PC-3 (cell line): ENCODE measurements around the gene VTCN1. TPM values are rescaled to one million over a fixed set of nuclear protein-coding genes. Genes with fewer than 3 reads are reported as not detected.

Experiments
- ATAC-seq: fragments of 200-7000 bp; cut with Tn5 transposase; 2 replicates; pipeline ENCODE4 v1.9.1; 2020; ENCODE audit warnings: mild to moderate bottlenecking, moderate library complexity
- BruUV-seq: library from RNA; stranded (reverse); fragments of 400-500 nt; replicated peaks from 2 replicates; lab custom pipeline; 2021; lab: Mats Ljungman, UMichigan
- CTCF ChIA-PET: fragments of 300-600 bp; sonication (Branson Sonifier 250); formaldehyde crosslinking; loops from one replicate; lab custom pipeline; 2022; ENCODE audit warnings: antibody characterized with exemption; lab: Charles Lee
- POLR2A ChIA-PET: fragments of 300-600 bp; sonication (Branson Sonifier 250); formaldehyde crosslinking; loops from one replicate; lab custom pipeline; 2022; ENCODE audit warnings: antibody characterized with exemption; ENCODE audit not compliant: unreplicated experiment; lab: Charles Lee
- DNase-seq: peaks from one replicate; pipeline ENCODE4 v3.0.0-alpha.2; 2015
- H2AFZ ChIP-seq: fragments of 300-600 bp; sonication (generic); 2 replicates; pipeline ENCODE4 v1.6.0; 2016; ENCODE audit warnings: antibody characterized with exemption, low read length
- H3F3A ChIP-seq: fragments of 300-600 bp; sonication (generic); one replicate; pipeline ENCODE4 v1.6.0; 2017; ENCODE audit warnings: antibody characterized with exemption, low read length, control low read depth, mild to moderate bottlenecking; ENCODE audit not compliant: unreplicated experiment
- H3K27ac ChIP-seq: fragments of 300-600 bp; sonication (generic); 2 replicates; pipeline ENCODE4 v1.5.1; 2016; ENCODE audit warnings: mild to moderate bottlenecking, low read length
- H3K27me3 ChIP-seq: fragments of 300-600 bp; sonication (generic); 2 replicates; pipeline ENCODE4 v1.6.1; 2016; ENCODE audit warnings: low read length, mixed read lengths
- H3K36me3 ChIP-seq: fragments of 300-600 bp; sonication (generic); 2 replicates; pipeline ENCODE4 v1.6.1; 2016; ENCODE audit warnings: low read depth, mixed run types, low read length, mixed read lengths
- H3K4me1 ChIP-seq: fragments of 300-600 bp; sonication (generic); 2 replicates; pipeline ENCODE4 v1.5.1; 2016; ENCODE audit warnings: low read length; ENCODE audit not compliant: insufficient read depth
- H3K4me2 ChIP-seq: fragments of 300-600 bp; sonication (generic); 2 replicates; pipeline ENCODE4 v1.6.0; 2016; ENCODE audit warnings: low read length
- H3K4me3 ChIP-seq: fragments of 300-600 bp; sonication (generic); 2 replicates; pipeline ENCODE4 v1.5.1; 2016; ENCODE audit warnings: mild to moderate bottlenecking, low read length, mixed read lengths
- H3K79me2 ChIP-seq: fragments of 300-600 bp; sonication (generic); 2 replicates; pipeline ENCODE4 v1.6.1; 2017; ENCODE audit warnings: low read length, mixed read lengths
- H3K9ac ChIP-seq: fragments of 300-600 bp; sonication (generic); 2 replicates; pipeline ENCODE4 v1.6.0; 2016; ENCODE audit warnings: mild to moderate bottlenecking, low read length
- H3K9me2 ChIP-seq: fragments of 300-600 bp; sonication (generic); replicated peaks from 2 replicates; pipeline ENCODE4 v1.6.1; 2016; ENCODE audit warnings: mixed run types, low read length, mixed read lengths
- H3K9me3 ChIP-seq: fragments of 300-600 bp; sonication (generic); 2 replicates; pipeline ENCODE4 v1.6.1; 2016; ENCODE audit warnings: low read length, mixed read lengths
- H4K20me1 ChIP-seq: fragments of 300-600 bp; sonication (generic); 2 replicates; pipeline ENCODE4 v1.6.1; 2016; ENCODE audit warnings: low read length, mixed read lengths
- CTCF ChIP-seq: fragments of 300-600 bp; sonication (generic); conservative IDR thresholded peaks from 2 replicates; pipeline ENCODE4 v1.5.1; 2017; ENCODE audit warnings: antibody characterized with exemption, low read depth, mild to moderate bottlenecking, low read length
- EZH2 ChIP-seq: fragments of 300-600 bp; sonication (generic); IDR thresholded peaks from one replicate; pipeline ENCODE4 v1.6.1; 2017; ENCODE audit warnings: antibody characterized with exemption, mild to moderate bottlenecking, low read length; ENCODE audit not compliant: unreplicated experiment
- EZH2phosphoT487 ChIP-seq: fragments of 300-600 bp; sonication (generic); IDR thresholded peaks from 2 replicates; pipeline ENCODE4 v1.6.1; 2018; ENCODE audit warnings: mild to moderate bottlenecking, antibody characterized with exemption, low read length, borderline replicate concordance
- intact Hi-C: fragments of 100-400 bp; cut with micrococcal nuclease; formaldehyde crosslinking; loops from 2 replicates; pipeline ENCODE4 v1.9.0; 2023
- total RNA-seq: library from RNA; depleted of rRNA; stranded (reverse); fragments of >200 nt; gene quantifications from 2 replicates; pipeline ENCODE4 v1.2.3, GENCODE V29; 2014

VTCN1 gene
- total RNA-seq, 1 experiment from 2014 or later, result not detected

- ChIA-PET POLR2A (no interaction called here), CTCF (interaction anchor here (0.9 kb wide), 1 partner anchor 15 kb away, joined by 3 read pairs; no protein-coding TSS in a partner anchor)
- Histone ChIP-seq H3K4me1 (peaks cover 40% of the 10 kb centered on the region), H3K9ac (no peak overlapping the region), H3K36me3 (no peaks in the 10 kb centered on the region), H3K9me3 (no peaks in the 10 kb centered on the region), H3K27me3 (no peaks in the 10 kb centered on the region), H3K4me3 (no peak overlapping the region), H3K27ac (peak overlapping the region; percentile 27; the same call in 1 of the 2 replicates), H4K20me1 (no peaks in the 10 kb centered on the region), H3F3A (peaks cover 12% of the 10 kb centered on the region), H2AFZ (peak overlapping the region; percentile 16; the same call in 1 of the 2 replicates), H3K9me2 (no peaks in the 10 kb centered on the region), H3K79me2 (no peaks in the 10 kb centered on the region), H3K4me2 (0 out of 2 replicates have a peak overlapping the region, but pooled peaks have one; percentile 20)
- no peak for ATAC-seq
- peak; percentile 20 for DNase-seq
- intact Hi-C loops, result no loop called here
- no TSS peak for BruUV-seq
- TF ChIP-seq CTCF (no peak), EZH2 (no peak), EZH2phosphoT487 (no peak)
These were observed 66.9 kb downstream of the VTCN1 start for GRCh38 chr1:117143871-117144270.

- ChIA-PET POLR2A (no interaction called here), CTCF (no interaction called here)
- no peaks in the 10 kb centered on the region for H3K9me2 ChIP-seq
These were observed 67.6 kb downstream of the VTCN1 start for GRCh38 chr1:117143172-117143571.

More at GRCh38 chr1:117143172-117143571, 67.6 kb downstream of the VTCN1 start:
- intact Hi-C loops, result no loop called here
- BruUV-seq, result no TSS peak
- no peaks in the 10 kb centered on the region for H3K36me3 ChIP-seq
- H2AFZ ChIP-seq, result peak overlapping the region; percentile 16; the same call in 1 of the 2 replicates
- H3K4me1 ChIP-seq, result peaks cover 33% of the 10 kb centered on the region
- DNase-seq (peak; percentile 66), ATAC-seq (no peak)
- no peak overlapping the region for H3K9ac ChIP-seq
- no peaks in the 10 kb centered on the region for H3K9me3 ChIP-seq
- H3K27me3 ChIP-seq, result no peaks in the 10 kb centered on the region
- H4K20me1 ChIP-seq, result no peaks in the 10 kb centered on the region
- TF ChIP-seq EZH2phosphoT487, result no peak
- TF ChIP-seq EZH2, result no peak
- no peak for TF ChIP-seq CTCF
- H3F3A ChIP-seq, result peaks cover 8% of the 10 kb centered on the region
- peak overlapping the region; percentile 20; the same call in 1 of the 2 replicates for H3K4me2 ChIP-seq
- H3K79me2 ChIP-seq, result no peaks in the 10 kb centered on the region
- H3K27ac ChIP-seq, result peak overlapping the region; percentile 27; the same call in 1 of the 2 replicates
- H3K4me3 ChIP-seq, result no peak overlapping the region
